Brain microvascular endothelial cell (primary cell): ENCODE data around the gene KRT14.
"Not testable (repeated sequence)": the region's sequence is repeated elsewhere in the genome, so short reads cannot be mapped to it uniquely, and the experiment has no call there.

Experiments
- DNase-seq: peaks from one replicate; pipeline ENCODE4 v3.0.0-alpha.2; 2020
- H3K27ac ChIP-seq: fragments of 250-450 bp; sonication (Bioruptor Pico); 2 replicates; pipeline ENCODE4 v1.5.1; 2020; ENCODE audit warnings: mild to moderate bottlenecking, moderate library complexity
- H3K27me3 ChIP-seq: fragments of 250-450 bp; sonication (Bioruptor Pico); replicated peaks from 2 replicates; pipeline ENCODE4 v1.5.1; 2020; ENCODE audit warnings: mild to moderate bottlenecking
- H3K36me3 ChIP-seq: fragments of 250-450 bp; sonication (Bioruptor Pico); replicated peaks from 2 replicates; pipeline ENCODE4 v1.5.1; 2020; ENCODE audit warnings: mild to moderate bottlenecking
- H3K4me3 ChIP-seq: 2 replicates; pipeline ENCODE4 v1.5.1; 2011; ENCODE audit warnings: low read depth, mild to moderate bottlenecking, control low read depth, low read length, moderate library complexity
- in situ Hi-C: cut with HindIII; loops from 2 replicates; pipeline ENCODE4 v1.10.0; 2017; ENCODE audit warnings: low sequenced_read_pairs, low pct_ligation_motif_present
- TF ChIP-seq, protein P1 (sequence below): IDR thresholded peaks from 2 replicates; pipeline ENCODE4 v1.5.1; 2011; ENCODE audit warnings: low read depth, mild to moderate bottlenecking, moderate library complexity, low read length, control low read depth, inconsistent platforms; ENCODE audit errors: missing control alignments

Gene KRT14

DNA sequence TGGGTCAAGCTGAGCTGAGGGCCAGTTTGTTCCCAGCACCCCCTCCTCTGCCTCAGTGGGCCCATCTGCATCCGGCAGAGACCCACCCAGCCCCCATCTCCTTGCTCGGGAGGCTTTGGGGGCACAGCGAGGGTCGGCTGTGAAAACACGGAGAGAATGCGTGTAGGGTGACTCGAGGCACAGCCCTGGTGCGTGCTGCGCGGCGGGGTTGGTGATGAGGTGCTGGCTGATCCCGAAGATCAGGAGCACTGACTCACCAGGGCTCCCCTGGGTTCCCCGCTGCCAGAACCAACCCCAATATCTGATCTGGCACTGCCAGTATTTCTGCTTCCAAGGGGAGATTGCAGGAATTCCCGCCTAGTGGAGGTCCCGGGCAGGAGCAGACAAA lies 45.2 kb upstream of the KRT14 start:
- in situ Hi-C loops, result no loop called here
- no peaks in the 10 kb centered on the region for H3K36me3 ChIP-seq
- H3K4me3 ChIP-seq, result no peak overlapping the region
- H3K27me3 ChIP-seq, result no peaks in the 10 kb centered on the region
- no peak overlapping the region for H3K27ac ChIP-seq
- TF ChIP-seq, protein P1, sequence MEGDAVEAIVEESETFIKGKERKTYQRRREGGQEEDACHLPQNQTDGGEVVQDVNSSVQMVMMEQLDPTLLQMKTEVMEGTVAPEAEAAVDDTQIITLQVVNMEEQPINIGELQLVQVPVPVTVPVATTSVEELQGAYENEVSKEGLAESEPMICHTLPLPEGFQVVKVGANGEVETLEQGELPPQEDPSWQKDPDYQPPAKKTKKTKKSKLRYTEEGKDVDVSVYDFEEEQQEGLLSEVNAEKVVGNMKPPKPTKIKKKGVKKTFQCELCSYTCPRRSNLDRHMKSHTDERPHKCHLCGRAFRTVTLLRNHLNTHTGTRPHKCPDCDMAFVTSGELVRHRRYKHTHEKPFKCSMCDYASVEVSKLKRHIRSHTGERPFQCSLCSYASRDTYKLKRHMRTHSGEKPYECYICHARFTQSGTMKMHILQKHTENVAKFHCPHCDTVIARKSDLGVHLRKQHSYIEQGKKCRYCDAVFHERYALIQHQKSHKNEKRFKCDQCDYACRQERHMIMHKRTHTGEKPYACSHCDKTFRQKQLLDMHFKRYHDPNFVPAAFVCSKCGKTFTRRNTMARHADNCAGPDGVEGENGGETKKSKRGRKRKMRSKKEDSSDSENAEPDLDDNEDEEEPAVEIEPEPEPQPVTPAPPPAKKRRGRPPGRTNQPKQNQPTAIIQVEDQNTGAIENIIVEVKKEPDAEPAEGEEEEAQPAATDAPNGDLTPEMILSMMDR, result no peak
- DNase-seq, result no peak

DNA sequence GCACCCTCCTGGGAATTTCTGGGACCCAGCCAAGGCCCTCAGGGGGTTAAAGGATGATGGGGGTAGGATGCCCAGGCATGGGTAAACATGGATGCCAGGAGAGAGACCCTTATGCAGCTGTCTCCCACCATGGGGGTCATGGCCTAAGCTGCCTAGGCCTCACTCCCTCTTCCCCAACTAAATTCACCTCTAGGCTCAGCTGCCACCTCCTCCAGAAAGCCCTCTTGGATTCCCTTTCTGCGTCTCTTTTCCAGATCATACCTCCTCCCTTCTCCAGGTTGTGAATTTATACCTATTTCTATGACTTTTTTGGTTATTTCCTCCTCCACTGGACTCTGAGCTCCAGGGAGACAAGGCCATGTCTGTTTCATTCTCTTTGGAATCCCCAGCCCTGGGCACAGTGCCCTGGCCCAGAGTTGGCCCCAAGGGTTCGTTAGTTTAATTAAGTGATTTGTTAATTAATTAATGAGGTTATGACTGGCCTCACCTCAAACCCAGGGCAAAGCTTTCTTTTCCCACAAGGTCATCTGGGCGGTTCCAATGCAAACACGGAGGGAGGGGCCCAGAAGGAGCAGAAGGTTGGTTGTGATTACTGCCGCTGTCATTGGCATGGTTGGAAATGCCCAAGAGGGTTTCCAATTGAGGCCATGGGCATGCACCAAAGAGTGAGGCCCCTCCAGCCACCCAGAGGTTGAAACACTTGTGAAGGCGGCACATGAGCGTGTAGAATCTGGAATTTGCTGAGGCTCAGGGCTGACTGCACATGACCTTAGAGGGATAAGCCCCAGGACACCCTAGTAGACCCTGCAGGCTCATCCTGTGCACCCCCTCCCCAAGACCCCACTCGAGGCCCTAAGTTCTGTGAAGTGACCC lies 44.6 kb upstream of the KRT14 start:
- Histone ChIP-seq H3K27me3 (no peaks in the 10 kb centered on the region), H3K27ac (no peak overlapping the region), H3K4me3 (no peak overlapping the region), H3K36me3 (no peaks in the 10 kb centered on the region)
- TF ChIP-seq, protein P1, result no peak
- DNase-seq, result no peak
- in situ Hi-C loops, result no loop called here

DNA sequence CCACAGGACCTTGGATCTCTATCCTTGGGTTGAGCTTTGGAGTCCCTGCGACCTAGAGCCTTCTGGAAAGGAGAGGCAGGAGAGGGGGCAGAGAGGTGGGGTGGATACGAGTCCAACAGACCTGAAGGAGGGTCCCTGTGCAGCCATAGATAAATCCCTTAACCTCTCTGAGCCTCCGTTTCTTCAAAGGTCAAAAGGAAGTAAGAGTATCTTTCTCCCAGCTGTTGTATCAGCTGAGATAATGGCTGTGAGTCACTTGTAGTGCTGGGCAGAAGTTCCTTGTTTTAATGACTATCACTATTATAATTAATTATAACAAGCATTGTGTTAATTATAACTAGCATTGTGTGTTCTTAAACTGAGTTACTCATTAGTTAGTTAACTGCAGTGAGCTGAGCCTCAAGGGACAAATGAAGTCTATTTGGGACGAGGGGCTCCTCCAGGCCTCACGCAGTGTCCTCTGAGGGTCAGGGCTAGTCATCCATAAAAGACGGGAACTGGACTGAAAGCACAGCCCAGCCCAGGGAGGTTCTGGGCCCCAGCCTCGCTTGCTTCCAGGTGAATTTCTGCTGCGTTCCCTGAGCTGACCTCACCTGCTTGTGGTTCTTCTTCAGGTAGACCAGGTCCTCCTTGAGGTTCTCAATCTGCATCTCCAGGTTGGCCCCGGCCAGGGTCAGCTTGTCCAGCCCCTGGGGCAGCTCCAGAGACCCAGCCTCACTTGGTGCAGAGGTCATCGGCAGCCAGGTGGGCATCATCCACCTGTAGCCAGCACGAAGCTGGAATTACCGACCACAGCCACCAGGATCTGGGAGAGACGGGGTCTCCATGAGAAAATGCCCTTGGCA lies 43.4 kb upstream of the KRT14 start:
- DNase-seq, result no peak
- Histone ChIP-seq H3K27me3 (no peaks in the 10 kb centered on the region), H3K4me3 (no peak overlapping the region), H3K36me3 (no peaks in the 10 kb centered on the region), H3K27ac (no peak overlapping the region)
- in situ Hi-C loops, result no loop called here
- TF ChIP-seq, protein P1, result no peak

DNA sequence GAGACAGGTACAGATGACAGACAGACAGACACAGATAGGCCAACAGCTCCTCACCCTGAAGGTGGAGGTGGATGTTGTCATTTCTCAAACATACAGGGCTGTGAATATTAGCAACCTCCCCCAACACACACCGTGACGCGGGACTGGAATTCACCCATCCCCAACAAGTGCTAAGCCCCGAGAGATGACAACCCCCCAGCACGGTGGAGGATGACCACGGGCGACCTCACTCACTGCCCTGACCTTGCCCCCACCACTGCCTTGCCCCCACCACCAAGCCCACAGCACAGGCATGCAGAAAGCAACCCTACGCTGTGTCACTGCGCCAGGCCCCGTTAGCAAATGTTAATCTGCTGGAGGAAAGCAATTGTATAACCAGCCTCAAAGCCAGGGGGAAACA lies 42.6 kb upstream of the KRT14 start:
- no peak for DNase-seq
- no peaks in the 10 kb centered on the region for H3K27me3 ChIP-seq
- TF ChIP-seq, protein P1, result no peak
- in situ Hi-C loops, result no loop called here
- no peak overlapping the region for H3K27ac ChIP-seq
- H3K4me3 ChIP-seq, result no peak overlapping the region
- H3K36me3 ChIP-seq, result no peaks in the 10 kb centered on the region

DNA sequence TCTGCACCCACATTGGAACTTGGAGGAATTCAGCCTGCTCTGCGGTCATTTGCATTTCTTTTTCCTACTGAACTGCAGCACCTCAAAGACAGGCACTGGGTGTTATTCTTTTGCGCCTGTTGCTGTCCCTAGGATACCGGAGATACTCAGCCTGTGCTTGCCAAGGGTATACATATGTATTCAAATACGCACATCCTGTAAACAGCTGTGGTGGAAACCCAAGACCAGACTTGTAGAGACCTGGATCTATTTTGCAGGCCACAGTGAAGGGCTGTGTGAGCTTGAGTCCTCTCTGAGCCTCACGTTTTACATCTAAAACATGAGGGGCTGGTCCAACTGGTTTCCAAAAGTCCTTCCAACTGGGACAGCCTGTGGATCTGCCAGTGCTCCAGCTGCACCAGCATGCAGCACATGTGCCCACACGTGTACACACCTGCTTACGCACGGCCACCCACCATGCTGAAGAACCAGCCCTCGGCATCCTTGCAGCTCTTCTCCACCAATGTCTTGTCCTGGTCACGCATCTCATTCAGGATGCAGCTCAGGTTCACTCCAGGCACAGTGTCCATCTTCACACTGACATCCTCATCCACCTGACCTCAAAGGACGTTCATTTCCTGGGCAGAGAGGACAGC lies 42.0 kb upstream of the KRT14 start:
- H3K27ac ChIP-seq, H3K27me3 ChIP-seq, in situ Hi-C loops, H3K4me3 ChIP-seq, DNase-seq, H3K36me3 ChIP-seq: not testable (repeated sequence)

DNA sequence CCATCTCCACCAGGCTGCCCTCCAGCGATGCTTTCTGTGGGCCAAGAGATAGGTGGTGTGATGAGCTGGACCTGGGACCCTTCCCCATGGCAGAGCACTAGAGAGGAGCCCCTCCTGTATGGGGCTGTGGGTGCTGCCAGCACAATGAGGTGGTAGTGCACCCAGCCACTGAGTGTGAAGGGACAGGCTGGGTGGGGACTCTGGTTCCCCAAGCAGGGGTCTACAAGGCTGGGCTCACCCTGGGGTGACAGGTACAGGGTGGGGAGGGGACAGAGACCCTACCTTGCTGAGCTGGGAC lies 41.3 kb upstream of the KRT14 start:
- in situ Hi-C loops, H3K27ac ChIP-seq, H3K36me3 ChIP-seq, H3K4me3 ChIP-seq, H3K27me3 ChIP-seq, DNase-seq: not testable (repeated sequence)
